Keratinocyte (primary cell): ENCODE data around the gene SND1.

ENCODE experiments used
- CTCF ChIP-seq, 3 experiments: IDR thresholded peaks in 1 of 3; conservative IDR thresholded peaks in 1 of 3; optimal IDR thresholded peaks in 1 of 3; 2 replicates in 2 of 3; 3 replicates in 1 of 3; pipeline versions ENCODE3 to v1.5.1; 2011; ENCODE audit warnings: low read length in 3 of 3, mild to moderate bottlenecking in 3 of 3, moderate library complexity in 2 of 3, control low read depth in 1 of 3, inconsistent platforms in 1 of 3; ENCODE audit not compliant: insufficient read depth in 2 of 3; ENCODE audit errors: extremely low read depth in 1 of 3
- EZH2 ChIP-seq: IDR thresholded peaks from one replicate; pipeline ENCODE4 v1.6.1; 2012; ENCODE audit warnings: inconsistent platforms, mild to moderate bottlenecking, low read length, moderate library complexity

GRCh38 chr7:127863082-127863481 is 211.1 kb downstream of the SND1 start:
- TF ChIP-seq CTCF (optimal IDR thresholded peaks at IDR 0.05 in 1 of 3, IDR thresholded peaks at IDR 0.05 in 1 of 3, conservative IDR thresholded peaks at IDR 0.05 in 1 of 3; ENCODE audit: extremely low read depth in 1 of 3, insufficient read depth in 2 of 3, low read length in 3 of 3): no peak
- TF ChIP-seq EZH2: no peak
